Natural killer cell treated with Interleukin-12 subunit alpha and Interleukin-12 subunit beta and Interleukin-15 and Interleukin-18, amount 100 ng/mL, for 72 hours (primary cell): Measurements from ENCODE around the gene CD55. TPM values are rescaled to one million over a fixed set of nuclear protein-coding genes. Genes with fewer than 3 reads are reported as not detected.

Experiments used
- ATAC-seq, 2 donors: fragments of 150-1000 bp; cut with Tn5 transposase in 1 of 2; sonication (Bioruptor Pico), chemical (Tn5 transposase) in 1 of 2; 2 replicates each; pipeline ENCODE4 v1.10.0; 2021
- DNase-seq: peaks from one replicate; pipeline ENCODE4 v3.0.0; 2022; ENCODE audit warnings: low spot score
- H3K27ac Mint-ChIP-seq, 2 donors: 1 replicate in 1 of 2; 2 replicates in 1 of 2; pipeline ENCODE4 v1.8.0; 2022; ENCODE audit warnings: mixed read lengths in 2 of 2, mild to moderate bottlenecking in 1 of 2, moderate library complexity in 1 of 2
- H3K27me3 Mint-ChIP-seq, 2 donors: 1 replicate in 1 of 2; 2 replicates in 1 of 2; pipeline ENCODE4 v1.8.0; 2022; ENCODE audit warnings: mixed read lengths in 2 of 2
- H3K36me3 Mint-ChIP-seq: one replicate; pipeline ENCODE4 v1.8.0; 2022; ENCODE audit warnings: mixed read lengths
- H3K4me1 Mint-ChIP-seq, 2 donors: 1 replicate in 1 of 2; 2 replicates in 1 of 2; pipeline ENCODE4 v1.8.0; 2022; ENCODE audit warnings: low read depth in 2 of 2, mixed read lengths in 2 of 2, mild to moderate bottlenecking in 1 of 2
- H3K4me3 Mint-ChIP-seq: one replicate; pipeline ENCODE4 v1.8.0; 2022; ENCODE audit warnings: mixed read lengths
- H3K9me3 Mint-ChIP-seq: 2 replicates; pipeline ENCODE4 v1.8.0; 2022; ENCODE audit warnings: mixed read lengths
- total RNA-seq, 2 donors: library from RNA; stranded (reverse); gene quantifications; one replicate each; pipeline ENCODE4 v1.2.3, GENCODE V29; 2022

The CD55 gene
- total RNA-seq, 2 donors from 2014 or later, result 41.5 to 84.0 TPM

DNA sequence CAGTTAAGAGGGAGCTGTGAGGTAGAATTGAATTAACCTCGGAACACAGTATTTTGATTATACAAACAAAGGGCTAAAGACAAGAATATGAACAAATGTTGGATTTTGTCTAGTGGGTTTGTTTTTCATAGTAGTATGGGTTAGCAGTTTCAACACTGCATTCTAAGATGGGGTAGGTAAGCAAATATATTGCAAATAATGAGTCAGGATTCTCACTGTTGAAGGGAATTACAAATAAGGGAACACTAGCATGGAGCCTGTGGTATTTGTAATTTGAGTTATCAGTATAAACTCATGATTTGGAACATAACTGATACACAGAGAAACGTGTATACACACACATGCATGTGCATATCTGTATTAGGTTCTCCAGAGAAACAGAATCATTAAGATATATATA, 44.5 kb downstream of the CD55 start:
- ATAC-seq, result no peak
- no peaks in the 10 kb centered on the region for H3K9me3 Mint-ChIP-seq
- no peaks in the 10 kb centered on the region for H3K36me3 Mint-ChIP-seq
- DNase-seq, result no peak
- peaks cover 0 to 14% of the 10 kb centered on the region in 2 donors for H3K4me1 Mint-ChIP-seq
- no peaks in the 10 kb centered on the region for H3K27me3 Mint-ChIP-seq
- no peak overlapping the region for H3K27ac Mint-ChIP-seq
- no peak overlapping the region for H3K4me3 Mint-ChIP-seq

DNA sequence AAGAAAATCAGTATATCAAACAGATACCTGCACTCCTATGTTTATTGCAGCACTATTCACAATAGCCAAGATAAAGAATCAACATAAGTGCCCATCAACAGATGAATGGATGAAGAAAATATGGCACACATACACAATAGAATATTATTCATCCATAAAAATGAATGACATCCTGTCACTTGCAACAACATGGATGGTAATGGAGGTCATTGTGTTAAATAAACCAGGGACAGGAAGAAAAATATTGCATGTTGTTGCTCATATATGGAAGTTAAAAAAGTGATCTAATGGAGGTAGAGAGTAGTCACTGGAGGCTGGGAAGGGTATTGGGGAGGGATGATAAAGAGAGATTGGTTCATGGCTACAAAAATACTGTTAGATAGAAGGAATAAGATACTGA, 67.2 kb downstream of the CD55 start:
- peaks cover 3% of the 10 kb centered on the region for H3K9me3 Mint-ChIP-seq
- peaks cover 7% of the 10 kb centered on the region for H3K36me3 Mint-ChIP-seq
- H3K4me3 Mint-ChIP-seq, result no peak overlapping the region
- H3K27ac Mint-ChIP-seq, result no peak overlapping the region
- DNase-seq, result no peak
- no peak for ATAC-seq
- H3K27me3 Mint-ChIP-seq, result peaks cover 8 to 30% of the 10 kb centered on the region in 2 donors
- no peaks in the 10 kb centered on the region for H3K4me1 Mint-ChIP-seq

DNA sequence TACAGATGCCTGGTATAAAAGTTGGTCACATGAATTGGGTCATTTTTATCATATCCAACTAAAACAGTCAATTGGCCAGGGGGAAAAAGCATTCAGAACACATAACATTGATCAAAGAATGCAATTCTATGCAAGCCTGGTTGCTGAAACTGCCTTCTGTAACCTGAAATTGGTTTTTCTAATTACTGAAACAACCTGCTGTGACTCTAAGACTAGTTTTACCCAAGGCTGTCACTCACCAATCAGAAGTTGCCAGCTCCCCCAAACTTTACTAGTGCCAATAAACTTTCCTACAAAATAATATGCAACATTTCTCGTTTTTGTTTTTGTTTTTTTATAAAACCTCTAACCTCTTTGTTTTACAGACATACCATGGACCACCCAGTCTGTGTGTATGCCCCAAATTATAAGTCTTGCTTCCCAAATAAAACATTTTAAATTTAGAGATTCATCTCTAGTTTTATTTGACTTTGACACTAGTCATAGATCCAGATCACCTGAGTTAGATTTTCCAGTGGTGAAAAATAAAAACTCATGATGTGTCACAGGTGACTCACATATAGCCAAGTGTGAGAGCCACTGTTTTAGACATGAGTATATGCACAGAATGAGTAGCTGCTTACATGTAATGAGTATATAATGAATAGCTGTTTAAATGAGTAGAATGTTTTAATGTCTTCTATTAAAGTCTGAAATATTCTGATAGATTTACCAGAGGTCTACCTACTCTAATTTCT, 68.4 kb downstream of the CD55 start:
- no peaks in the 10 kb centered on the region for H3K9me3 Mint-ChIP-seq
- no peaks in the 10 kb centered on the region for H3K36me3 Mint-ChIP-seq
- DNase-seq (no peak), ATAC-seq (peak in 1 of 2 donors; percentile 70)
- peaks cover 5 to 19% of the 10 kb centered on the region in 2 donors for H3K27me3 Mint-ChIP-seq
- no peaks in the 10 kb centered on the region for H3K4me1 Mint-ChIP-seq
- H3K27ac Mint-ChIP-seq, result no peak overlapping the region
- no peak overlapping the region for H3K4me3 Mint-ChIP-seq

DNA sequence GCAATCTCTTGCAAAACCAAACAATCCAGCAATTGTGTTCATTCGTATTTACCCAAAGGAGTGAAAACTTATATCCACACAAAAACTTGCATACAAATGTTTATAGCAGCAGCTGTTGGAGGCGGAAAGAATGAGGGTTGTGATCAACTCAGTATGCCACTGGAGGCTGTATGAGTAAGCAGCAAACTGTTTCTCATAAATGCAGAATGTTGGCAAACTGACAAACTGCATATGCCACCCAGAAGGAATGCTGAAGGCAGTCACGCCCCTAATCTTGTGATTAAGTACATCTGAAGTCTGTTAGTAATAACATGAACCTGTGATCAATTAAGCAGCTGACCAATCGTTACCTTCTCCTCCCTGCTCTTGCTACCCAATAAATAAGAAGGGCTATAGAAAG, 72.1 kb downstream of the CD55 start:
- DNase-seq (no peak), ATAC-seq (no peak)
- H3K9me3 Mint-ChIP-seq, result no peaks in the 10 kb centered on the region
- H3K36me3 Mint-ChIP-seq, result no peaks in the 10 kb centered on the region
- peaks cover 9 to 12% of the 10 kb centered on the region in 2 donors for H3K27me3 Mint-ChIP-seq
- peaks cover 0 to 3% of the 10 kb centered on the region in 2 donors for H3K4me1 Mint-ChIP-seq
- H3K27ac Mint-ChIP-seq, result no peak overlapping the region
- no peak overlapping the region for H3K4me3 Mint-ChIP-seq

DNA sequence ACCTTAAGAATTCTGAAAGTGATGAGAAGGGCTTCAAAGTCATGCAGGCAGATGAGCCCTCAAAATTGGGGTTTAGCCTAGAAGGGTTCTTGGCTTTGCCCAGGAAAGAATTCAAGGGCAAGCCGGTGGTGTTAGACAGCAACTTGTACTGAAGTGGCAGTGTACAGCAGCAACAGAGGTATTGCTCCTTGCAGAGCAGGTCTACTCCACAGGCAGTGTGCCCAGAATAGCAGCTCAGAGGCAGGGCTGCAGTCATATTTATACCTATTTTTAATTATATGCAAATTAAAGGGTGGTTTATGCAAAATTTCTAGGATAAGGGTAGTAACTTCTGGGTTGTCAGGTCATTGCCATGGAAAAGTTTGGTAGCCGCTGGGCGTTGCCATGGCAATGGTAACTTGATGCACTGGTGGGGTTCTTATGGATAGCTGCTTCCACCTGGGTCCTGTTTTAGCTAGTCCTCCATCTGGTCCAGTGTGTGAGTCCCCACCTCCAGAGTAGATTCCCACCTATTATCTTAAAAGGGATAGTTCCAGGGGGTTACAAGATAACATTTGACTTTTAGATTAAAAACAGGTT, 74.8 kb downstream of the CD55 start:
- Mint-ChIP-seq H3K36me3 (no peaks in the 10 kb centered on the region), H3K9me3 (no peaks in the 10 kb centered on the region), H3K4me3 (no peak overlapping the region), H3K4me1 (peaks cover 0 to 3% of the 10 kb centered on the region in 2 donors), H3K27me3 (peaks cover 9 to 12% of the 10 kb centered on the region in 2 donors), H3K27ac (no peak overlapping the region)
- DNase-seq, result no peak
- no peak for ATAC-seq

DNA sequence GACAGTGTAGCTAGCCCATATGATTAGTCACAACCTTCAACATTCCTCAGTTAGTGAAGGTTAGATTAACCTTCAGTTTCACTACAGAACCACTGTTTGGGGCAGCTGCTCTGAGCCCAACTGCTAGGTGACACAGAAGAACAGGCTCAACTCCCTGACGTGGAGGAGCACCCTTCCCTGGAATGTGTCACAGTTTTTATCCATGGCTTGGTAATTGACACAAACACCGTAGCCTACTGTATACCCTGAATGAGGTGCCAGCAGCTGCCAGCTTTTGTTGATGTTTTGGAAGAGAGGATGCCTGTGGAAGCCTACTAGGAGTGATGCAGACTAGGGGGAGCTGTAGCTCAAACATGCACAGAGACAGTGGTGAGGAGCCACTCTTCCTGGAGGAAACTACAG, 76.0 kb downstream of the CD55 start:
- Mint-ChIP-seq H3K4me1 (peaks cover 0 to 3% of the 10 kb centered on the region in 2 donors), H3K27me3 (peaks cover 7 to 9% of the 10 kb centered on the region in 2 donors), H3K4me3 (no peak overlapping the region), H3K36me3 (no peaks in the 10 kb centered on the region), H3K9me3 (no peaks in the 10 kb centered on the region), H3K27ac (no peak overlapping the region)
- ATAC-seq (no peak), DNase-seq (no peak)

DNA sequence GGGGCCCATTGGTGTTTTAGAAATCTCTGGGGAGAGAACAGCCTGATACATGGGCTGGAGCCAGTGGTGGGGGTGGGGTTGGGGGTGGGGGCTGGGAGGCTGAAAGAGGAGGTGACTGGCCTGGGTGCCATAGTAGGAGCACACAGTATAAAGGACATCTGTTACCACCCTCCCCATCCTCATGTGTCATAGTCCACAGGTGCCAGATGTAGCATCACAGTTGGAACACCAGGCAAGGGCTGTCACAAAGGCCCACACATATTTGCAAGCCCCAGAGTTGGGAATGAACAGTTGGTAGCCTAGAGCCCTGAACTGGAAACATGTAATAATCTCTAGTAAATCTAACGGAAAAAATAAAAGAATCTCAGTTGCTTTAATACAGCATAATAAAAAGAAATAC, 77.5 kb downstream of the CD55 start:
- Mint-ChIP-seq H3K4me3 (no peak overlapping the region), H3K27ac (no peak overlapping the region), H3K4me1 (peaks cover 0 to 3% of the 10 kb centered on the region in 2 donors), H3K27me3 (peaks cover 0 to 7% of the 10 kb centered on the region in 2 donors), H3K9me3 (no peaks in the 10 kb centered on the region), H3K36me3 (no peaks in the 10 kb centered on the region)
- DNase-seq (no peak), ATAC-seq (no peak)

DNA sequence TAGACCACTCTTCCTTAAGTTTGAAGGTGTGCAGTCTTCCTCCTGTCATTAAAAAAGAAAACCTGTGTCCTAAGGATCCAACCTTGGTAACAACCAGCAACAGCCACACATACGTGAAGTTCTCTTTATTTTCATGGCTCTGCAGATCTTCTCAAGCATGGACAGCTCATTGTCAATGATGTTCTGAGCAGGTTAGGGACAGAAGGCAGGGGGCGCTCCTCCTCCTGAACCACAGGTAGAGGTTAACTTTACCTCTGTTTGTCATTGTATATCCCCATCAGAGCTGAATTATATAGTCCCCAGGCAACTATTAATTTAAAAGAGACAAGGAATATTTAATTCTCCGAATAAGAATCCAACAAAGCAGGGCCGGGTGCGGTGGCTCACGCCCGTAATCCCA, 80.1 kb downstream of the CD55 start:
- no peak for ATAC-seq
- no peak overlapping the region for H3K4me3 Mint-ChIP-seq
- H3K27me3 Mint-ChIP-seq, result peaks cover 0 to 5% of the 10 kb centered on the region in 2 donors
- no peaks in the 10 kb centered on the region for H3K9me3 Mint-ChIP-seq
- no peak overlapping the region for H3K27ac Mint-ChIP-seq
- H3K36me3 Mint-ChIP-seq, result no peaks in the 10 kb centered on the region
- no peak for DNase-seq
- peaks cover 0 to 3% of the 10 kb centered on the region in 2 donors for H3K4me1 Mint-ChIP-seq

DNA sequence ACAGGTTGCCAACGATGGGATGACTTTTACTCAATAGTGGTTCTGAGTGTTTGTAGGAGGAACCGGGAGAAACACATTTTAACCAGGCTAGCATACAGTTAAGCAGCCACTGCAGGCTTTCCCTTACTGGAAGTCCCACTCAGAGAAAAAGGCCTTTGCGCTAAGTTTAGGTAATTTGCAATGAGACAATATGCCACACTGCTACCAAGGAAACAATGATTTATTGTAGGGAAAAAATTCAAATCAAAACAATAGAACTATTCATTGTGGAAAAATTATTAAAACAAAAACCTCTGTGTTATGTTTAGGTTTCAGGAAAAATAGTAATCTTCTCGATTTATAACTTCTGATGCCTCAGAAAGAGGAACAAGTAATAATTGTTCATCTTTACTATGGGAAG, 81.3 kb downstream of the CD55 start:
- Mint-ChIP-seq H3K4me3 (no peak overlapping the region), H3K4me1 (peaks cover 0 to under 1% of the 10 kb centered on the region in 2 donors), H3K36me3 (no peaks in the 10 kb centered on the region), H3K9me3 (no peaks in the 10 kb centered on the region), H3K27ac (no peak overlapping the region), H3K27me3 (peaks cover 0 to 3% of the 10 kb centered on the region in 2 donors)
- DNase-seq (no peak), ATAC-seq (no peak)

DNA sequence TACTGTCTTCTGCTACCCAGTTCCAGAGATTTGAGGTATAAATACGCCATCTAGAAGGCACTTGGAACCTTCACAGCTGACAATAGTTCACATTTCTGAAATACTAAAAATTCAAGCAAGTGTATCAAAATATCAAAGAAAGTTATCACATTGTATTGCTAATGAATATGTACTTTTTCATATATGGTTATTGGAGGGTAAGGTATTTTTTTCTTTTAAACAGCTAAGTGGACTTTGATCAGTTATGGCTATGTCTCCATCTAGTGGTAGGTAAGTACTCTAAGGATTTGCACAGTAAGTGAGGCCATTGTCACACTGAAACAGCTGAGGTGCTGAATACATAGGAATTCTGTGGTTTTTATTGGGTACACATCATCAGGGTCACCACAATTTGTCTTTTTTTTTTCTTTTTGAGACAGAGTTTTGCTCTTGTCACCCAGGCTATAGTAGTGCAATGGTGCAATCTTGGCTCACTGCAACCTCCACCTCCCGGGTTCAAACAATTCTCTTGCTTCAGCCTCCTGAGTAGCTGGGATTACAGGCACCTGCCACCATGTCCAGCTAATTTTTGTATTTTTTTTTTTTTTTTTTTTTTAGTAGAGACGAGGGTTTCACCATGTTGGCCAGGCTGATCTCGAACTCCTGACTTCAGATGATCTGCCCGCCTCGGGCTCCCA, 83.5 kb downstream of the CD55 start:
- H3K27me3 Mint-ChIP-seq, result peaks cover 7% of the 10 kb centered on the region in 2 donors
- H3K27ac Mint-ChIP-seq, result no peak overlapping the region
- no peaks in the 10 kb centered on the region for H3K36me3 Mint-ChIP-seq
- ATAC-seq, result peak; percentile 71 to 76
- DNase-seq, result no peak
- H3K9me3 Mint-ChIP-seq, result no peaks in the 10 kb centered on the region
- no peak overlapping the region for H3K4me3 Mint-ChIP-seq
- peaks cover 8 to 11% of the 10 kb centered on the region in 2 donors for H3K4me1 Mint-ChIP-seq

DNA sequence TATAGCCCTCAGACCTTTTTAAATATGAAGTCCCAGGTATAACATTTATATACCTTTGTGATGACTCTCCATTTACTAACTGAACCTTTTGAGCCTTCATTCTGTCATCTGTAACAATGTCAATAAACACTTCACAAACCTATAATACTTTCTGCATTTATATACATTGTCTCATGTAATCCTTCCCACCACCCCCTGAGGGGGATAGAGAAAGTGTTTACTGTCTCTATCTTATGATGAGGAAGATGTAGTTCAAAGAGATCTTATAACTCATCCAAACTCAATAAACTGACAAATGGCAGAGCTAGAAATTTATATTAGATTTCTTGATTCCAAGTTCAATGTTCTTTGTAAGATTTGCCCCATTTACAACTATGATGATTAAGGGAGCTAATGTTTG, 84.3 kb downstream of the CD55 start:
- ATAC-seq (no peak), DNase-seq (no peak)
- Mint-ChIP-seq H3K27ac (no peak overlapping the region), H3K4me3 (no peak overlapping the region), H3K9me3 (no peaks in the 10 kb centered on the region), H3K4me1 (peaks cover 9 to 12% of the 10 kb centered on the region in 2 donors), H3K27me3 (peaks cover 7 to 8% of the 10 kb centered on the region in 2 donors), H3K36me3 (no peaks in the 10 kb centered on the region)

DNA sequence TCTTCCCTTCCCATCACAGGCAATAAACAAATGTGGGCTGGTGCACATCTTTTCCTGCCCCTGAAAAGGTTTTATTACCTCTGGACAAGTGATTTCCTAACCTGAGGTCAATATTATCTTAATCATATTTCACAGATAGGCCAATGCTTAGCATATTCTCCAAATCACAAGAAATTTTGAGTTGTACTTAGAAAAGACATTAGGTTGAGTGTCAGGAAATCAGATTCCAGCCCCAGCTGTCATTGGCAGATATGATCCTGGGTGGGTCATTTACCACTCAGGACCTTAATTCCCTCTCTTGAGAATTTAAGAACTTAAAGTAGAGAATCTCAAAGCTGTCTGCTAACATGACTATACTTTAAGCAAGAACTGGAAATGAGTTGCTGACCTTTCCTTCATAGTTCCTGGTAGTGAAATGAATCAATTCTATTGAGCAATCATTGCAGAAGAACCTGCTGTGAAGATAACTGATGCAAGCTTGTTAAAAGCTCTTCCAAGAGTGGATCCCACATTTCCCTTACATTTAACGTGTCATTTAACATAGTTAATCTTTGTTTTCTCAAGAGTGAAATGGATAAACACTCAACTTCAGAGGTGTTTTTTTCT, 86.3 kb downstream of the CD55 start:
- Mint-ChIP-seq H3K4me1 (peaks cover 20 to 26% of the 10 kb centered on the region in 2 donors), H3K4me3 (peak overlapping the region; percentile 44), H3K27me3 (peaks cover 7 to 12% of the 10 kb centered on the region in 2 donors), H3K27ac (peak overlapping the region; percentile 9 to 84), H3K36me3 (peaks cover 5% of the 10 kb centered on the region), H3K9me3 (no peaks in the 10 kb centered on the region)
- ATAC-seq (peak; percentile 64 to 69), DNase-seq (no peak)
